A549 (cell line): Measurements from ENCODE around the gene MRPS16. TPM values are rescaled to one million over a fixed set of nuclear protein-coding genes. Genes with fewer than 3 reads are reported as not detected.

Experiments used
- ATAC-seq, 2 experiments: fragments of 200-7000 bp in 1 of 2; fragments of >200 bp in 1 of 2; cut with Nextera tagmentation in 1 of 2; cut with Tn5 transposase in 1 of 2; 3 replicates each; pipeline versions ENCODE4 v1.8.0 to v1.9.1; 2018 to 2020; ENCODE audit warnings: mild to moderate bottlenecking in 1 of 2, moderate library complexity in 1 of 2
- CTCF ChIA-PET: fragments of 300-600 bp; sonication (Branson Sonifier 250); formaldehyde crosslinking; extraction: SDS; loops from one replicate; lab custom pipeline; 2021; ENCODE audit warnings: antibody characterized with exemption, inconsistent platforms; lab: Yijun Ruan, JAX
- POLR2A ChIA-PET: fragments of 350-600 bp; formaldehyde crosslinking; extraction: SDS; loops from one replicate; lab custom pipeline; 2021; ENCODE audit warnings: antibody characterized with exemption, inconsistent platforms; lab: Yijun Ruan, JAX
- DNase-seq, 2 experiments: peaks; one replicate each; pipeline versions ENCODE4 v3.0.0 to v3.0.0-alpha.2; 2011 to 2016; ENCODE audit warnings: low read depth in 1 of 2, low spot score in 1 of 2
- FAIRE-seq: peaks from 2 replicates; lab custom pipeline; 2011; peaks lifted over from hg19 to GRCh38; lab: Jason Lieb, UNC
- H3K27ac ChIP-seq, 2 experiments: fragments of >200 bp; sonication (Bioruptor Twin); formaldehyde crosslinking; 3 replicates each; pipeline ENCODE4 v1.5.1; 2016 to 2017
- H3K4me1 ChIP-seq: fragments of >200 bp; sonication (Bioruptor Twin); formaldehyde crosslinking; 3 replicates; pipeline ENCODE4 v1.6.1; 2016
- H3K4me2 ChIP-seq: fragments of >200 bp; sonication (Bioruptor Twin); formaldehyde crosslinking; 3 replicates; pipeline ENCODE4 v1.6.1; 2016
- H3K4me3 ChIP-seq: fragments of >200 bp; sonication (Bioruptor Twin); formaldehyde crosslinking; 3 replicates; pipeline ENCODE4 v1.5.1; 2016
- H3K9me3 ChIP-seq: fragments of >200 bp; sonication (Bioruptor Twin); formaldehyde crosslinking; 3 replicates; pipeline ENCODE4 v1.6.1; 2016
- CBX8 ChIP-seq: fragments of 200-600 bp; sonication (generic); IDR thresholded peaks from 2 replicates; pipeline ENCODE4 v1.6.1; 2016
- CHD2 ChIP-seq: fragments of 150-350 bp; IDR thresholded peaks from 2 replicates; pipeline ENCODE4 v1.6.1; 2014; ENCODE audit warnings: low read length; ENCODE audit not compliant: partially characterized antibody
- ESRRA ChIP-seq: fragments of 150-350 bp; IDR thresholded peaks from 2 replicates; pipeline ENCODE4 v1.6.1; 2014; ENCODE audit warnings: mild to moderate bottlenecking, low read length, borderline replicate concordance
- FOSL2 ChIP-seq, 2 experiments: fragments of 450-650 bp in 1 of 2; fragments of >200 bp in 1 of 2; sonication (Bioruptor Twin) in 1 of 2; formaldehyde crosslinking; IDR thresholded peaks; 2 replicates each; pipeline versions ENCODE4 v1.5.0 to v1.6.1; 2016 to 2020; ENCODE audit warnings: mild to moderate bottlenecking in 1 of 2, moderate library complexity in 1 of 2
- FOXS1 ChIP-seq: fragments of 250-450 bp; sonication (Bioruptor Pico); IDR thresholded peaks from 2 replicates; pipeline ENCODE4 v1.5.0; 2020; ENCODE audit warnings: mild to moderate bottlenecking, moderate library complexity
- HDAC2 ChIP-seq: fragments of 200-600 bp; sonication (generic); IDR thresholded peaks from 2 replicates; pipeline ENCODE4 v1.6.1; 2016
- HEYL ChIP-seq: fragments of 250-450 bp; sonication (Bioruptor Pico); IDR thresholded peaks from 2 replicates; pipeline ENCODE4 v1.8.0; 2021; ENCODE audit warnings: mild to moderate bottlenecking, moderate library complexity
- HOXB5 ChIP-seq: fragments of 250-450 bp; sonication (Bioruptor Pico); IDR thresholded peaks from 2 replicates; pipeline ENCODE4 v1.5.0; 2020; ENCODE audit warnings: mild to moderate bottlenecking, moderate library complexity
- KDM1A ChIP-seq: fragments of 200-600 bp; sonication (generic); IDR thresholded peaks from 2 replicates; pipeline ENCODE4 v1.6.1; 2016; ENCODE audit warnings: low read depth, mild to moderate bottlenecking
- MAFK ChIP-seq: fragments of 450-650 bp; IDR thresholded peaks from 2 replicates; pipeline ENCODE4 v1.6.1; 2014; ENCODE audit not compliant: partially characterized antibody
- NR3C1 ChIP-seq: fragments of >200 bp; sonication (Bioruptor Twin); formaldehyde crosslinking; IDR thresholded peaks from 3 replicates; pipeline ENCODE4 v1.6.1; 2017
- POLR2AphosphoS2 ChIP-seq: conservative IDR thresholded peaks from 2 replicates; pipeline ENCODE4 v1.6.1; 2012; ENCODE audit warnings: low read length, improper control_type of control experiment, inconsistent platforms
- RAD21 ChIP-seq, 2 experiments: fragments of >200 bp in 1 of 2; sonication (Bioruptor Twin) in 1 of 2; formaldehyde crosslinking in 1 of 2; IDR thresholded peaks in 1 of 2; conservative IDR thresholded peaks in 1 of 2; 2 replicates in 1 of 2; 3 replicates in 1 of 2; pipeline ENCODE4 v1.6.1; 2012 to 2018; ENCODE audit warnings: inconsistent platforms in 1 of 2
- RFX5 ChIP-seq: fragments of 450-650 bp; IDR thresholded peaks from 2 replicates; pipeline ENCODE4 v1.7.1; 2014; ENCODE audit warnings: antibody characterized with exemption, mild to moderate bottlenecking, moderate library complexity
- RNF2 ChIP-seq: fragments of 200-600 bp; sonication (generic); IDR thresholded peaks from 2 replicates; pipeline ENCODE4 v1.6.1; 2016; ENCODE audit warnings: low read depth, mild to moderate bottlenecking, antibody characterized with exemption, moderate library complexity, borderline replicate concordance
- TFCP2L1 ChIP-seq: fragments of 250-450 bp; sonication (Bioruptor Pico); IDR thresholded peaks from 2 replicates; pipeline ENCODE4 v1.5.0; 2021; ENCODE audit warnings: mild to moderate bottlenecking
- ZC3H11A ChIP-seq: fragments of 450-650 bp; IDR thresholded peaks from 2 replicates; pipeline ENCODE4 v1.6.1; 2014; ENCODE audit warnings: antibody characterized with exemption, mild to moderate bottlenecking
- ZNF302 ChIP-seq: fragments of 250-450 bp; sonication (Bioruptor Pico); IDR thresholded peaks from 2 replicates; pipeline ENCODE4 v1.9.0; 2021; ENCODE audit warnings: inconsistent platforms, mild to moderate bottlenecking, moderate library complexity
- WGBS: methylation state at CpG from one replicate; pipeline ENCODE4 v1.1.6; 2017; ENCODE audit errors: missing lambda C conversion rate; 5-methylcytosine and 5-hydroxymethylcytosine counted together
- polyA plus RNA-seq, 4 experiments: library from polyadenylated mRNA; depleted of rRNA in 3 of 4; stranded (reverse); fragments of >200 nt; fragmentation: RNase III in 1 of 4; extraction: RNeasy Plus Mini Kit Qiagen cat#74134 plus additional on column Dnase treatment in 1 of 4; gene quantifications; 2 replicates in 3 of 4; 3 replicates in 1 of 4; pipeline ENCODE4 v1.2.3, GENCODE V29; 2011 to 2017
- TF ChIP-seq, protein P1 (sequence below): fragments of 250-450 bp; sonication (Bioruptor Pico); IDR thresholded peaks from 2 replicates; pipeline ENCODE4 v1.5.0; 2021; ENCODE audit warnings: mild to moderate bottlenecking, moderate library complexity, borderline replicate concordance
- TF ChIP-seq, protein P2 (sequence below): fragments of >200 bp; sonication (Bioruptor Twin); formaldehyde crosslinking; IDR thresholded peaks from 3 replicates; pipeline ENCODE4 v1.6.1; 2016
- TF ChIP-seq, protein P3 (sequence below): IDR thresholded peaks from 2 replicates; pipeline ENCODE4 v1.6.1; 2012; ENCODE audit warnings: low read depth, borderline replicate concordance
- TF ChIP-seq, protein P4 (sequence below): fragments of 150-350 bp; IDR thresholded peaks from 2 replicates; pipeline ENCODE4 v1.6.1; 2014; ENCODE audit warnings: low read depth, mild to moderate bottlenecking, low read length
- TF ChIP-seq, protein P5 (sequence below): IDR thresholded peaks from 2 replicates; pipeline ENCODE4 v1.6.1; 2012

MRPS16 gene
- polyA plus RNA-seq, 2 of the 4 experiments (the other 2 are of a cell fraction): 132 to 160 TPM

DNA sequence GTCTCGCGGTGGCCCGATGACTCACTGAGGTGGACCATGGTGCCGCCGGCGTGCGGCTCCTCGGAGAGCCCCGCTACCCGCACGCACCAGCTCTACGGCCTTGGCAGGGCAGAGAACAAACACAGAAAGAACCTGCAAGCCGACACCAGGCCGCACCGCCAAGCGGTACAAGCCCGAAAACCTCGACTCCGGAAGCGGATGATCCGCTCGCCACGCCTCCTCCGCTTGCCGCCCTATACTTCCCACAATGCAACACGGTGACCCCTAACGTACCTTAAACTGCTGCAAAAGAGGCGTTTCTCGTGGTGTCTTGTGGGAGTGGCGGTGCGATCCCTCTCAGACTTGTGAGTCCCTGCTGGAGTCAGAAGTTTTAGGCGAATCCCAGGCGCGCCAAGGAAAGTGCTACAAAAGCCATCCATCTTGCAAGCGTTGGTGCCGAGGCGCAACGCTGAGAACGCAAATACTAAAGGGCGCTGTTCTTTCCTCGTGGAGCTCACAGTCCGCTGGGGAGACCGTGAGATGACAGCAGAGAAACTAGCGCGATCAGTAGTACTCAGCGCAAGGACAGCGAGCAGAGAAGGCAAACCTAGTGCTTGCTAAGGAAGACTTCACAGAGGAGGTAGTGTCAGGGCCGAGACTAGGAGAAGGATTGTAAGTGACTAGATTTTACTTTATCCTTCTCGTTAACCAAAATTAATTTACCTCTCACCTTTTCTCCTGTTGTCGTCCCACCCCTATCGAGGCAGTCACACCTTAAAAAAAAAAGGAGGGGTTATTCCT, at the start of gene MRPS16 (continued):
- TF ChIP-seq FOXS1 (CRISPR knock-in tag): no peak
- peak; percentile 28 for TF ChIP-seq CHD2
- TF ChIP-seq, protein P1, sequence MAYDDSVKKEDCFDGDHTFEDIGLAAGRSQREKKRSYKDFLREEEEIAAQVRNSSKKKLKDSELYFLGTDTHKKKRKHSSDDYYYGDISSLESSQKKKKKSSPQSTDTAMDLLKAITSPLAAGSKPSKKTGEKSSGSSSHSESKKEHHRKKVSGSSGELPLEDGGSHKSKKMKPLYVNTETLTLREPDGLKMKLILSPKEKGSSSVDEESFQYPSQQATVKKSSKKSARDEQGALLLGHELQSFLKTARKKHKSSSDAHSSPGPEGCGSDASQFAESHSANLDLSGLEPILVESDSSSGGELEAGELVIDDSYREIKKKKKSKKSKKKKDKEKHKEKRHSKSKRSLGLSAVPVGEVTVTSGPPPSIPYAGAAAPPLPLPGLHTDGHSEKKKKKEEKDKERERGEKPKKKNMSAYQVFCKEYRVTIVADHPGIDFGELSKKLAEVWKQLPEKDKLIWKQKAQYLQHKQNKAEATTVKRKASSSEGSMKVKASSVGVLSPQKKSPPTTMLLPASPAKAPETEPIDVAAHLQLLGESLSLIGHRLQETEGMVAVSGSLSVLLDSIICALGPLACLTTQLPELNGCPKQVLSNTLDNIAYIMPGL (CRISPR knock-in tag): no peak
- TF ChIP-seq RFX5: 0 out of 2 replicates have a peak, but pooled peaks have one; percentile 7
- TF ChIP-seq, protein P2, sequence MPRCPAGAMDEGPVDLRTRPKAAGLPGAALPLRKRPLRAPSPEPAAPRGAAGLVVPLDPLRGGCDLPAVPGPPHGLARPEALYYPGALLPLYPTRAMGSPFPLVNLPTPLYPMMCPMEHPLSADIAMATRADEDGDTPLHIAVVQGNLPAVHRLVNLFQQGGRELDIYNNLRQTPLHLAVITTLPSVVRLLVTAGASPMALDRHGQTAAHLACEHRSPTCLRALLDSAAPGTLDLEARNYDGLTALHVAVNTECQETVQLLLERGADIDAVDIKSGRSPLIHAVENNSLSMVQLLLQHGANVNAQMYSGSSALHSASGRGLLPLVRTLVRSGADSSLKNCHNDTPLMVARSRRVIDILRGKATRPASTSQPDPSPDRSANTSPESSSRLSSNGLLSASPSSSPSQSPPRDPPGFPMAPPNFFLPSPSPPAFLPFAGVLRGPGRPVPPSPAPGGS: peak; percentile 67
- TF ChIP-seq RNF2: no peak
- TF ChIP-seq HDAC2: no peak
- TF ChIP-seq HEYL (CRISPR knock-in tag): no peak
- no peak for TF ChIP-seq KDM1A
- TF ChIP-seq, all 56 proteins: peak for 15

DNA sequence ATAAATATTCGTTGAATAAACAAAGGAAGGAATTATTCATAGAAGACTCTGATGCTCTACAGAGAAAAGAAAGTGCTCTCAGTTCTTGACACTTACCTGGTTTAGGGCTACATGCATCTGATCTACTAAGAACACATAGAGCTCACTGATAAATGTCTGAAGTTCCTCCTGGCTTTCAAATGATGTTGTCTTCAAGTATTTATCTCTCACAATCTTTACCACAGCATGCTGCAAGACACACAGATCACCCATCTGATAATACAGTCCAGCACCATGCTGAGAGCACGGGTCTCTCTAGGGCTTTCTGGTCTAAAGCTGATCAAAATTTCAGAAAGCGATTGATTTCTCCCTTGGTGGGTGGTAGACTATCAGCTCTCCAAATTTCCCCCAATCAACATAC, 44.5 kb upstream of the MRPS16 start:
- Histone ChIP-seq H3K4me1 (no peaks in the 10 kb centered on the region), H3K27ac (no peak overlapping the region), H3K4me2 (no peak overlapping the region), H3K9me3 (no peaks in the 10 kb centered on the region), H3K4me3 (no peak overlapping the region)
- no peak for DNase-seq
- ATAC-seq: no peak
- FAIRE-seq: no peak
- WGBS: 22% methylated on average over 3 of the region's 3 CpGs
- ChIA-PET POLR2A (no interaction called here), CTCF (interaction anchor here (0.8 kb wide), 1 partner anchor 12 kb away, joined by 3 read pairs; no protein-coding TSS in a partner anchor)
- no peak for TF ChIP-seq FOSL2 (IDR thresholded peaks at IDR 0.05)
- no peak for TF ChIP-seq FOSL2 (CRISPR knock-in tag; IDR thresholded peaks at IDR 0.05)

DNA sequence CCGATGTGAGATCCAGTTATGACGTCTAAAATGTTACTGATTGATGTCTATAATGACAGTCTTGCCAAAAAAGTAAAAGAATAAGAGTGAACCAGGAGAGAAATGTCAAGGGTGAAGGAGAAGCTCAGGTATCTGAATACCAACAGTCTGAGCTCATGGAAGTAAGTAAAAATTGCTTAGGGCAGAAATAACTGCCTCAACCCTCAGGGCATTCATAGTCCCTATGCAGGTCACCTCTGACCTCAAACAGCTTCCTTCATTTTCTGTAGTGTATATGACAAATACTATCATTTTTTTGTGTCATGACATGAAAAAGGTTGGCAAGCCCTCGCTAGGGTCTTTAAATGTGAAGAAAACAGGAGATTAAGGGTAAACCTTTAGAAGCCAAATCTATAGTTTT, 41.0 kb upstream of the MRPS16 start:
- Histone ChIP-seq H3K27ac (no peak overlapping the region), H3K4me2 (no peak overlapping the region), H3K4me1 (no peaks in the 10 kb centered on the region), H3K9me3 (no peaks in the 10 kb centered on the region), H3K4me3 (no peak overlapping the region)
- whole genome bisulfite sequencing: 6% methylated on average over 3 of the region's 3 CpGs
- ATAC-seq (no peak), DNase-seq (no peak), FAIRE-seq (no peak)
- ChIA-PET POLR2A (no interaction called here), CTCF (interaction anchor here (0.6 kb wide), 1 partner anchor 45 kb away, joined by 3 read pairs; no protein-coding TSS in a partner anchor)
- TF ChIP-seq HEYL (CRISPR knock-in tag) (no peak), MAFK (no peak)

DNA sequence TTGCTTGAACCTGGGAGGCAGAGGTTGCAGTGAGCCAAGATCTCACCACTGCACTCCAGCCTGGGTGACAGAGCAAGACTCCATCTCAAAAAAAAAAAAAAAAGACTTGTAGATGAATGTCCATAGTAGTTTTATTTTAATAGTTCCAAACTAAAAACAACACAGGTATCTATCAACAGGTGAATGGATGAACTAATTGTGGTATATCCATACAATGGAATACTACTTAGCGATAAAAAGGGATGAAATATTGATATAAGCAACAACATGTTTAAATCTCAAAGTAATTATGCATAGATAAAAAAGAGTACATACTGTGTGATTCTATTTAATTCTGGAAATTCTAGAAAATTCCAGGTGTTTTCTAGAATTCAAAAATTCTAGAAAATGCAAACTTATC, 37.5 kb upstream of the MRPS16 start:
- FAIRE-seq (no peak), ATAC-seq (no peak), DNase-seq (no peak)
- Histone ChIP-seq H3K4me2 (no peak overlapping the region), H3K4me3 (no peak overlapping the region), H3K9me3 (no peaks in the 10 kb centered on the region), H3K4me1 (no peaks in the 10 kb centered on the region), H3K27ac (no peak overlapping the region)
- ChIA-PET CTCF (no interaction called here), POLR2A (no interaction called here)
- 93% methylated on average over 1 of the region's 1 CpG for WGBS
- TF ChIP-seq KDM1A: no peak
- TF ChIP-seq, protein P3, sequence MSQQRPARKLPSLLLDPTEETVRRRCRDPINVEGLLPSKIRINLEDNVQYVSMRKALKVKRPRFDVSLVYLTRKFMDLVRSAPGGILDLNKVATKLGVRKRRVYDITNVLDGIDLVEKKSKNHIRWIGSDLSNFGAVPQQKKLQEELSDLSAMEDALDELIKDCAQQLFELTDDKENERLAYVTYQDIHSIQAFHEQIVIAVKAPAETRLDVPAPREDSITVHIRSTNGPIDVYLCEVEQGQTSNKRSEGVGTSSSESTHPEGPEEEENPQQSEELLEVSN: no peak
- no peak for TF ChIP-seq ZC3H11A
- no peak for TF ChIP-seq MAFK
- no peak for TF ChIP-seq RAD21 (conservative IDR thresholded peaks at IDR 0.05 in 1 of 2, IDR thresholded peaks at IDR 0.05 in 1 of 2)
- TF ChIP-seq CBX8: no peak
- TF ChIP-seq ESRRA: no peak
- TF ChIP-seq ZNF302 (CRISPR knock-in tag): no peak
- TF ChIP-seq, protein P2: no peak
- TF ChIP-seq, protein P4, sequence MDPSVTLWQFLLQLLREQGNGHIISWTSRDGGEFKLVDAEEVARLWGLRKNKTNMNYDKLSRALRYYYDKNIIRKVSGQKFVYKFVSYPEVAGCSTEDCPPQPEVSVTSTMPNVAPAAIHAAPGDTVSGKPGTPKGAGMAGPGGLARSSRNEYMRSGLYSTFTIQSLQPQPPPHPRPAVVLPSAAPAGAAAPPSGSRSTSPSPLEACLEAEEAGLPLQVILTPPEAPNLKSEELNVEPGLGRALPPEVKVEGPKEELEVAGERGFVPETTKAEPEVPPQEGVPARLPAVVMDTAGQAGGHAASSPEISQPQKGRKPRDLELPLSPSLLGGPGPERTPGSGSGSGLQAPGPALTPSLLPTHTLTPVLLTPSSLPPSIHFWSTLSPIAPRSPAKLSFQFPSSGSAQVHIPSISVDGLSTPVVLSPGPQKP: no peak
- no peak for TF ChIP-seq HOXB5 (CRISPR knock-in tag)
- no peak for TF ChIP-seq NR3C1
- TF ChIP-seq, protein P5, sequence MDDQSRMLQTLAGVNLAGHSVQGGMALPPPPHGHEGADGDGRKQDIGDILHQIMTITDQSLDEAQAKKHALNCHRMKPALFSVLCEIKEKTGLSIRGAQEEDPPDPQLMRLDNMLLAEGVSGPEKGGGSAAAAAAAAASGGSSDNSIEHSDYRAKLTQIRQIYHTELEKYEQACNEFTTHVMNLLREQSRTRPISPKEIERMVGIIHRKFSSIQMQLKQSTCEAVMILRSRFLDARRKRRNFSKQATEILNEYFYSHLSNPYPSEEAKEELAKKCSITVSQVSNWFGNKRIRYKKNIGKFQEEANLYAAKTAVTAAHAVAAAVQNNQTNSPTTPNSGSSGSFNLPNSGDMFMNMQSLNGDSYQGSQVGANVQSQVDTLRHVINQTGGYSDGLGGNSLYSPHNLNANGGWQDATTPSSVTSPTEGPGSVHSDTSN: no peak
- TF ChIP-seq TFCP2L1 (CRISPR knock-in tag): no peak
- no peak for TF ChIP-seq POLR2AphosphoS2
